ENCODE measurements around the gene SLC18A2. TPM values are rescaled to one million over a fixed set of nuclear protein-coding genes. Genes with fewer than 3 reads are reported as not detected.

Gene SLC18A2
- total RNA-seq, 1 experiment from 2014 or later = 4.0 TPM

GRCh38 chr10:117266400-117266799 lies 25.5 kb downstream of the SLC18A2 start:
- DNase-seq = no peak
- Histone ChIP-seq H3K27ac (ENCODE audit: insufficient read length, low read depth, low read length) (no peak overlapping the region), H2BK12ac (ENCODE audit: insufficient read length, low read depth, low read length) (no peak overlapping the region), H2AFZ (ENCODE audit: low read length) (no peak overlapping the region), H2BK20ac (ENCODE audit: low read depth, low read length, poor library complexity, severe bottlenecking) (no peak overlapping the region), H3K9ac (ENCODE audit: extremely low read depth, insufficient read length, low read length) (no peak overlapping the region), H4K20me1 (ENCODE audit: control insufficient read depth, insufficient read depth, insufficient read length) (no peaks in the 10 kb centered on the region), H3K79me1 (ENCODE audit: insufficient read depth, low read depth, low read length, poor library complexity, severe bottlenecking) (no peaks in the 10 kb centered on the region), H2BK15ac (ENCODE audit: low read depth, low read length) (no peak overlapping the region), H3K4me1 (ENCODE audit: insufficient read depth, low read length) (no peaks in the 10 kb centered on the region), H3K14ac (ENCODE audit: insufficient read depth, low read length) (no peak overlapping the region), H3K27me3 (ENCODE audit: insufficient read depth, low read length) (no peaks in the 10 kb centered on the region), H2BK120ac (ENCODE audit: low read depth, low read length, poor library complexity, severe bottlenecking) (no peak overlapping the region), H2AK5ac (ENCODE audit: insufficient read length, low read length) (no peak overlapping the region), H4K8ac (replicated peaks; ENCODE audit: insufficient read length, low read depth, low read length) (no peak overlapping the region), H3K23me2 (ENCODE audit: insufficient read length, low read depth, low read length, poor library complexity, severe bottlenecking) (no peaks in the 10 kb centered on the region), H3K79me2 (ENCODE audit: insufficient read depth, low read length) (no peaks in the 10 kb centered on the region), H3K18ac (ENCODE audit: insufficient read length, low read depth, low read length) (no peak overlapping the region), H3K56ac (ENCODE audit: insufficient read length, low read depth, low read length) (no peak overlapping the region), H3K4me2 (ENCODE audit: insufficient read depth, insufficient read length, low read length) (no peak overlapping the region), H2BK5ac (ENCODE audit: insufficient read length, low read length) (no peak overlapping the region), H3K23ac (ENCODE audit: insufficient read length, low read depth, low read length) (no peak overlapping the region), H3T11ph (ENCODE audit: low read length) (no peak overlapping the region), H4K5ac (ENCODE audit: insufficient read length, low read depth, low read length) (no peak overlapping the region), H3K9me3 (ENCODE audit: control insufficient read depth, low read depth, low read length) (no peaks in the 10 kb centered on the region), H3K4ac (ENCODE audit: low read depth, low read length) (no peak overlapping the region), H4K91ac (ENCODE audit: insufficient read length, low read depth, low read length) (no peak overlapping the region)
- TF ChIP-seq CTCF (conservative IDR thresholded peaks at IDR 0.05) = no peak
- H3K9me3 Mint-ChIP-seq = no peaks in the 10 kb centered on the region; a peak in 1 of 5 replicates
- no peaks in the 10 kb centered on the region; the same call in 1 of the 2 replicates for H3K27me3 Mint-ChIP-seq (ENCODE audit: low read depth)
- H3K27ac Mint-ChIP-seq = no peak overlapping the region
- WGBS (ENCODE audit: extremely low coverage, insufficient read length, low lambda C conversion rate) = no CpG with 5 or more reads among the region's 9 CpGs
- no peak overlapping the region for H3K4me3 Mint-ChIP-seq
- H3K36me3 Mint-ChIP-seq (ENCODE audit: insufficient read depth in 1 of 3, low read depth in 3 of 3) = peaks cover 0 to 3% (median 0%) of the 10 kb centered on the region in 3 experiments; a peak in 3 of 7 replicates
- peaks cover 0 to 5% of the 10 kb centered on the region in 2 experiments; a peak in 2 of 4 replicates for H3K4me1 Mint-ChIP-seq

All from H9 (cell line).